NCI-H2196 treated with DMSO at 0.1 percent for 48 hours (cell line): ENCODE measurements around the gene ANKRD55.

Source experiments
- DNase-seq: peaks from one replicate; lab custom pipeline; 2025; ENCODE audit not compliant: unreplicated experiment; lab: John Stamatoyannopoulos, UW

The ANKRD55 gene

GRCh38 chr5:56054666-56055065 lies 178.5 kb downstream of the ANKRD55 start:
- no peak for DNase-seq

- DNase-seq, result no peak
Measured at GRCh38 chr5:56053363-56053762, 179.8 kb downstream of the ANKRD55 start.

- DNase-seq, result no peak
Measured at GRCh38 chr5:56052735-56053134, 180.4 kb downstream of the ANKRD55 start.

DNA sequence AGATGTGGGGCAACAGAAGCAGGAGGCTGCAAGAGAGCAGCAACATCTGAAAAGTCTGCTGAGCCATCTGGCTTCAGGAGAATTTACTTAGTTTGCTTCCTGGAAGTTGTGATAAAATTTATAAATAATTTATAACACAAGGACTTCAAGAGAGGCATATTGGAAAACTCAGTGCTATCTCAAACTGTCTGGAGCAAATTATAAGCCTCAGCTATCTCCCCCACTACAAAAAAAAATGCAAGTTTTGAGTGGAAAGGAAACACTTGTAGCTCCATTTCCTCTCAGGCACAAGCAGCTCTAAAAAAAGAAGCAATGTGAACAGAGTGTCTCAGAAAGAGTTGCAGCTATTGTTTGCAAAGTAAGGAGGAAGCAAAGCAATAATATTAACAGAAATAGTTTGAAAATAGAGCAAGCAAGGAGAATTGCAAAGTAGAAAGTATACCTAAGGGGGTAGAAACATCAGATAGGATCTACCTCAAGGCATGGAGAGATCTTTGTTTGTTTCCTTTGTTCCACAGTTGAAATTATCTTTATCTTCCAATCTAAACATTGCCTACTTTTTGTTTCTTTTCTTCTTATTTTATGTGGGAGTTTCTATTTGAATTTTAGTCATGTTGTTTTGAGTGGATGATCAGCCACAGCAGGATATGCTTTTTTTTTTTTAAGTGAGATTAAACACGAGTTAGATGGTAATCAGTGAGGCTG lies 182.4 kb downstream of the ANKRD55 start:
- DNase-seq, result no peak
